Endothelial cell of hepatic sinusoid (primary cell): ENCODE results near the gene PLEKHA1.

Experiments used
- in situ Hi-C: cut with HindIII; loops from 2 replicates; pipeline ENCODE4 v1.10.0; 2017; ENCODE audit warnings: low sequenced_read_pairs

Gene PLEKHA1

GRCh38 chr10:122374237-122374858 is at the start of gene PLEKHA1:
Gene PLEKHA1 (plus strand): TSS chr10:122374708. CDS start chr10:122393201, 18,493 bp downstream.
- in situ Hi-C loops: no loop called here

- in situ Hi-C loops: no loop called here
Observed at GRCh38 chr10:122325235-122325634, 49.3 kb upstream of the PLEKHA1 start.

- in situ Hi-C loops: no loop called here
Observed at GRCh38 chr10:122326385-122326784, 48.1 kb upstream of the PLEKHA1 start.

- in situ Hi-C loops: no loop called here
Observed at GRCh38 chr10:122326806-122327205, 47.7 kb upstream of the PLEKHA1 start.

- in situ Hi-C loops: no loop called here
Observed at GRCh38 chr10:122327237-122328206, 47.0 kb upstream of the PLEKHA1 start.

GRCh38 chr10:122328676-122329075 is 45.8 kb upstream of the PLEKHA1 start:
- in situ Hi-C loops: no loop called here

- in situ Hi-C loops: no loop called here
Observed at GRCh38 chr10:122329416-122329815, 45.1 kb upstream of the PLEKHA1 start.

GRCh38 chr10:122331100-122331499 is 43.4 kb upstream of the PLEKHA1 start:
- in situ Hi-C loops: no loop called here

GRCh38 chr10:122331615-122332446 is 42.7 kb upstream of the PLEKHA1 start:
- in situ Hi-C loops: no loop called here

GRCh38 chr10:122333037-122333436 is 41.5 kb upstream of the PLEKHA1 start:
- in situ Hi-C loops: no loop called here

GRCh38 chr10:122336332-122336731 is 38.2 kb upstream of the PLEKHA1 start:
- in situ Hi-C loops: no loop called here

GRCh38 chr10:122336961-122337360 is 37.5 kb upstream of the PLEKHA1 start:
- in situ Hi-C loops: no loop called here

- in situ Hi-C loops: no loop called here
Observed at GRCh38 chr10:122338609-122339441, 35.7 kb upstream of the PLEKHA1 start.

GRCh38 chr10:122341141-122341810 is 33.2 kb upstream of the PLEKHA1 start:
- in situ Hi-C loops: no loop called here

GRCh38 chr10:122342293-122343134 is 32.0 kb upstream of the PLEKHA1 start:
- in situ Hi-C loops: no loop called here

- in situ Hi-C loops: no loop called here
Observed at GRCh38 chr10:122343135-122343800, 31.2 kb upstream of the PLEKHA1 start.

GRCh38 chr10:122343936-122344335 is 30.6 kb upstream of the PLEKHA1 start:
- in situ Hi-C loops: no loop called here

GRCh38 chr10:122344741-122345258 is 29.7 kb upstream of the PLEKHA1 start:
- in situ Hi-C loops: no loop called here
